Mesendoderm (in vitro differentiated cells): ENCODE data around the gene POP7.
A peak's percentile ranks its signal among the peaks of the same experiment; 100 is the strongest.
"Not testable (repeated sequence)": the region's sequence is repeated elsewhere in the genome, so short reads cannot be mapped to it uniquely, and the experiment has no call there.

Source experiments
- DNase-seq: peaks from one replicate; pipeline ENCODE4 v3.0.0; 2013
- H2AK5ac ChIP-seq: 2 replicates; pipeline ENCODE4 v1.6.1; 2013; ENCODE audit warnings: low read length, inconsistent platforms
- H2BK120ac ChIP-seq: 2 replicates; pipeline ENCODE4 v1.6.1; 2013; ENCODE audit warnings: low read depth, mild to moderate bottlenecking, low read length, moderate library complexity, mixed read lengths
- H2BK15ac ChIP-seq: replicated peaks from 2 replicates; pipeline ENCODE4 v1.6.1; 2013; ENCODE audit warnings: low read depth, mild to moderate bottlenecking, moderate library complexity
- H2BK5ac ChIP-seq: 2 replicates; pipeline ENCODE4 v1.6.1; 2013; ENCODE audit warnings: low read length, inconsistent platforms
- H3K18ac ChIP-seq: 2 replicates; pipeline ENCODE4 v1.6.1; 2013; ENCODE audit warnings: mild to moderate bottlenecking, low read length, mixed read lengths
- H3K23ac ChIP-seq: one replicate; pipeline ENCODE4 v1.6.1; 2013; ENCODE audit warnings: low read length
- H3K27ac ChIP-seq: 2 replicates; pipeline ENCODE4 v1.5.1; 2013; ENCODE audit warnings: low read depth, mild to moderate bottlenecking, inconsistent platforms, low read length, moderate library complexity
- H3K27me3 ChIP-seq: 2 replicates; pipeline ENCODE4 v1.6.1; 2013; ENCODE audit warnings: low read length, control low read depth, mild to moderate bottlenecking, inconsistent platforms; ENCODE audit not compliant: insufficient read depth, poor library complexity
- H3K36me3 ChIP-seq: 2 replicates; pipeline ENCODE4 v1.6.1; 2013; ENCODE audit warnings: low read length, inconsistent platforms; ENCODE audit not compliant: control insufficient read depth, insufficient read depth
- H3K4ac ChIP-seq: one replicate; pipeline ENCODE4 v1.6.1; 2013; ENCODE audit warnings: low read depth, mild to moderate bottlenecking, low read length, moderate library complexity
- H3K4me1 ChIP-seq: 2 replicates; pipeline ENCODE4 v1.6.1; 2013; ENCODE audit warnings: low read depth, low read length, inconsistent platforms; ENCODE audit not compliant: control insufficient read depth
- H3K4me2 ChIP-seq: 2 replicates; pipeline ENCODE4 v1.6.1; 2013; ENCODE audit warnings: low read length
- H3K4me3 ChIP-seq: 2 replicates; pipeline ENCODE4 v1.5.1; 2013; ENCODE audit warnings: mild to moderate bottlenecking, low read length
- H3K56ac ChIP-seq: one replicate; pipeline ENCODE4 v1.6.1; 2013; ENCODE audit warnings: low read length
- H3K79me1 ChIP-seq: 2 replicates; pipeline ENCODE4 v1.6.1; 2013; ENCODE audit warnings: low read length, inconsistent platforms
- H3K79me2 ChIP-seq: 2 replicates; pipeline ENCODE4 v1.6.1; 2013; ENCODE audit warnings: mild to moderate bottlenecking, low read length; ENCODE audit not compliant: control insufficient read depth, insufficient read depth
- H3K9ac ChIP-seq: 2 replicates; pipeline ENCODE4 v1.6.1; 2013; ENCODE audit warnings: low read length, inconsistent platforms
- H4K5ac ChIP-seq: one replicate; pipeline ENCODE4 v1.6.1; 2013; ENCODE audit warnings: low read length
- H4K8ac ChIP-seq: one replicate; pipeline ENCODE4 v1.6.1; 2013; ENCODE audit warnings: low read depth, mild to moderate bottlenecking, control low read depth, low read length, moderate library complexity
- WGBS: extraction: QIAGEN DNeasy Blood & Tissue Kit; methylation state at CpG from one replicate; pipeline ENCODE4 v1.1.7; 2013; ENCODE audit warnings: low lambda C conversion rate, missing lambda C conversion rate; ENCODE audit not compliant: insufficient coverage; ENCODE audit errors: extremely low coverage; 5-methylcytosine and 5-hydroxymethylcytosine counted together

The POP7 gene

DNA sequence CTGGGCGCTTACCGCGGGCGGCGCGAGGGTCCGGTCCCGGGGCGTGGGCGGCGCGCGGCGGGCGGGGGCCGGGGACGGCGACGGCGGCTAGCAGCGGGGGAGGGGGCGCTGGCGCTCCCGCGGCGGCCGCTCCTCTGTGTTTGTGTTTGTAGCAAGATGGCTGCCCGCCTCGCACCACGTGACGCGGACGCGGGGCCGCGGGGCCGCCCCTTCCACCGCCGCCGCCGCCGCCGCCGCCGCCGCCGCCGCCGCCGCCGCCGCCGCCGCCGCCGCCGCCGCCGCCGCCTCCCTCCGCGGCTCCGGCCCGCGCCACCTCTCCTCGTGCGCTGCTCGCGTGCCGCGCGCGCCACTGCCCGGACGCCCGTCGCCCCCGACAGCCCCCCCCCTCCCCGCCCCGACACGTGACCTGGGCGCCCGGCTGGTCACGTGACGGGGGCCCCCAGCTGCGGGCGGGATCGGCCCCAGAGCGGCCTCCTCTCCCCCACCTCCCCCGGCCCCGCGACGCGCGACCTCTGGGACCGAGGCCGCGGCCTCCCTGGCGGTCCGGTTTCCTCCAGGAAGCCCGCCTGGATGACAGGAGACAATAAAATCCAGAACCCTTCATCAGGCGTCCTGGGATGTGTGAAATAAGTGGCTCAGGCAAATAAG, 11.7 kb upstream of the POP7 start, which contains the start of gene GIGYF1:
GIGYF1 (minus strand) TSS at position 153 of the 648 bp plus-strand sequence. CDS start 6,012 bp downstream, outside the sequence.
- peak; percentile 69 for DNase-seq
- peak within 1 kb of the TSS; percentile 93 for H3K56ac ChIP-seq
- H4K5ac ChIP-seq = no peak within 1 kb of the TSS
- H3K79me2 ChIP-seq = peaks cover 37% of the 10 kb centered on the region
- H3K23ac ChIP-seq = peak within 1 kb of the TSS; percentile 72
- H3K4ac ChIP-seq = peak within 1 kb of the TSS; percentile 96
- no peak within 1 kb of the TSS for H2BK15ac ChIP-seq
- peak within 1 kb of the TSS; percentile 95 for H3K9ac ChIP-seq
- H3K4me2 ChIP-seq = peak within 1 kb of the TSS; percentile 71
- no peaks in the 10 kb centered on the region for H3K27me3 ChIP-seq
- H2AK5ac ChIP-seq = no peak within 1 kb of the TSS
- H3K18ac ChIP-seq = peak within 1 kb of the TSS; percentile 88
- H3K79me1 ChIP-seq = peaks cover 19% of the 10 kb centered on the region
- H3K36me3 ChIP-seq = no peaks in the 10 kb centered on the region
- peak within 1 kb of the TSS; percentile 81 for H3K27ac ChIP-seq
- H3K4me3 ChIP-seq = peak within 1 kb of the TSS; percentile 76
- peak within 1 kb of the TSS; percentile 94 for H4K8ac ChIP-seq
- WGBS = no CpG with 5 or more reads among the region's 102 CpGs
- no peak within 1 kb of the TSS for H2BK5ac ChIP-seq
- peaks cover 7% of the 10 kb centered on the region for H3K4me1 ChIP-seq
- H2BK120ac ChIP-seq = peak within 1 kb of the TSS; percentile 82

DNA sequence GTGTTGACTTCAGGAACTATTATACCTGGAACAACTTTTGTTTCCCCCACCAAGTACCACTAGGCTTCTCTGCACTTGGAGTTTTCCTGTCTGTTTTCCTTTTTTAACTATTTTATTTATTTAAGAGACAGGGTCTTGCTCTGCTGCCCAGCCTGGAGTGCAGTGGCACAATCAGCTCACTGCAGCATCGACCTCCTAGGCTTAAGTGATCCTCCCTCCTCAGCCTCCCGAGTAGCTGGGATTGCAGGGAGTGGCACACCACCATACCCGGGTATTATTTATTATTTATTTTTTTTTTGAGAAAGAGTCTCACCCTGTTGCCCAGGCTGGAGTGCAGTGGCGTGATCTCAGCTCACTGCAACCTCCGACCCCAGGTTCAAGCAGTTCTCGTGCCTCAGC, 9.8 kb upstream of the POP7 start:
- Histone ChIP-seq H2BK5ac (no peak overlapping the region), H4K5ac (no peak overlapping the region), H3K18ac (no peak overlapping the region), H3K9ac (no peak overlapping the region), H3K79me2 (peaks cover 21% of the 10 kb centered on the region), H3K23ac (no peak overlapping the region), H3K4me2 (no peak overlapping the region), H3K36me3 (no peaks in the 10 kb centered on the region), H3K4me3 (no peak overlapping the region), H3K27ac (no peak overlapping the region), H3K27me3 (no peaks in the 10 kb centered on the region), H3K56ac (no peak overlapping the region), H2BK120ac (no peak overlapping the region), H4K8ac (no peak overlapping the region), H2AK5ac (no peak overlapping the region), H2BK15ac (no peak overlapping the region), H3K79me1 (peaks cover 9% of the 10 kb centered on the region), H3K4me1 (peaks cover 7% of the 10 kb centered on the region), H3K4ac (no peak overlapping the region)
- WGBS = no CpG with 5 or more reads among the region's 6 CpGs
- DNase-seq = no peak

DNA sequence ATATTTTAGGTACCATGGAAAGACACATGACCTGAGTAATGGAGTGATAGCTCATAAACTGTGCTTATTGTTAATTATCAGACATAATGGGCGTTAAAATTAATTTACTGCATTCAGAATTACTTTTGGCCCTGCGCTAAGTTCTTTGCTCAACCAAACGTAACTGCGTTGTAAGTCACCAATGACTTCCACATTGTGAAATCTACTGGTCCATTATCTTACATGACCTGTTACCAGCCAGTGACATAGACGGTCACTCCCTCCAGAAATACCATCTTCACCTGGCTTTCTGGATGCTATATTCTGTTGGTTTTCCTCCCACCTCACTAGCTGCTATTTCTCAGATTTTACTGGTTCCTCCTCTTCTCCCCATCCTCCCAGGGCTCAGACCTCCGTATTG, 6.9 kb upstream of the POP7 start:
- Histone ChIP-seq H4K5ac (no peak overlapping the region), H2BK120ac (no peak overlapping the region), H2BK15ac (no peak overlapping the region), H3K36me3 (no peaks in the 10 kb centered on the region), H3K27ac (no peak overlapping the region), H3K56ac (no peak overlapping the region), H3K27me3 (no peaks in the 10 kb centered on the region), H3K9ac (no peak overlapping the region), H3K79me1 (no peaks in the 10 kb centered on the region), H3K4me3 (no peak overlapping the region), H4K8ac (no peak overlapping the region), H3K4me1 (no peaks in the 10 kb centered on the region), H3K18ac (no peak overlapping the region), H2BK5ac (no peak overlapping the region), H3K23ac (no peak overlapping the region), H3K79me2 (no peaks in the 10 kb centered on the region), H3K4me2 (no peak overlapping the region), H2AK5ac (no peak overlapping the region), H3K4ac (no peak overlapping the region)
- no peak for DNase-seq
- no CpG with 5 or more reads among the region's 6 CpGs for WGBS

DNA sequence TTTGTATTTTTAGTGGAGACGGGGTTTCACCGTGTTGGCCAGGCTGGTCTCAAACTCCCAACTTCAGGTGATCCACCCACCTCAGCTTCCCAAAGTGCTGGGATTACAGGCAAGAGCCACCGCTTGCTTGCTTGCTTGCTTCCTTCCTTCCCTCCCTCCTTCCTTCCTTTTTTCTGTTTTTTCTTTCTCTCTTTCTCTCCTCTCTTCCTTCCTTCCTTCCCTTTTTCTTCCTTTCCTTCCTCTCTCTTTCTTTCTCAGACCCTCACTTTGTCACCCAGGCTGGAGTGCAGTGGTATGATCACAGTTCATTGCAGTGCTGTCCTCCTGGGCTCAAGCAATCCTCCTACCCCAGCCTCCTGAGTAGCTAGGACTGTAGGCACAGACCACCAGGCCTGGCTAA, 4.8 kb upstream of the POP7 start:
- WGBS = no CpG with 5 or more reads among the region's 3 CpGs
- not testable (repeated sequence) for H4K5ac ChIP-seq, H2AK5ac ChIP-seq, H3K27ac ChIP-seq, H3K4ac ChIP-seq, H3K4me3 ChIP-seq, H3K18ac ChIP-seq, H3K79me2 ChIP-seq, H2BK5ac ChIP-seq, H3K27me3 ChIP-seq, H3K36me3 ChIP-seq, H3K9ac ChIP-seq, H2BK15ac ChIP-seq, DNase-seq, H3K4me2 ChIP-seq, H3K79me1 ChIP-seq, H3K23ac ChIP-seq, H3K56ac ChIP-seq, H4K8ac ChIP-seq, H3K4me1 ChIP-seq, H2BK120ac ChIP-seq

DNA sequence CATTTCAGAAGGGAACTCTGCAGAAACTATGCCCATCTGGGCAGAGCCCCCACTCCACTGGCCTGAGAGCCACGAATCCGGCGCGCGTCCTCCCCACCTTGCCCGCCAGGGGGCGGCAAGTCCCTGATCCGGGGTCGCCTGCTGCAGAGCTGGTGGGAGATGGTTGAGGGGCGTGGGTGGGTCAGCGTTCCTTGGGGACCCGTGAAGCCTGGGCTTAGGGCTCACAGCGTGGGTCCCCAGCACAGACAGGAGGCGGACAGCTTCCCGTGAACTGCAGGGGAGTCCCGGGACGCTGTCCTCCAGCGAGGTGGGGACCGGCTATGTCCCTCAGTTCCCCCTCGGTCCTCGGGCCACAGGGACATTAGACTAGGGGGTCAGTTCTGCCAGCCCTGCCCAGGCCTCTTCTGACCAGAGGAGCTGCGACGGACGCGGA, 585 bp upstream of the POP7 start:
- H2BK120ac ChIP-seq = no peak overlapping the region

More for the DNA sequence above, 585 bp upstream of the POP7 start:
- Histone ChIP-seq H3K36me3 (peaks cover 3% of the 10 kb centered on the region), H3K56ac (peak overlapping the region; percentile 98), H3K27me3 (no peaks in the 10 kb centered on the region), H4K5ac (no peak overlapping the region), H3K4me1 (peaks cover 4% of the 10 kb centered on the region), H2AK5ac (no peak overlapping the region), H3K4me2 (peak overlapping the region; percentile 98), H3K18ac (peak overlapping the region; percentile 46), H3K4me3 (peak overlapping the region; percentile 71), H3K79me2 (peaks cover 18% of the 10 kb centered on the region), H3K79me1 (peaks cover 5% of the 10 kb centered on the region), H4K8ac (no peak overlapping the region), H3K23ac (peak overlapping the region; percentile 67), H3K9ac (peak overlapping the region; percentile 96), H3K27ac (peak overlapping the region; percentile 62), H2BK5ac (peak overlapping the region; percentile 78), H3K4ac (peak overlapping the region; percentile 76), H2BK15ac (no peak overlapping the region)
- peak; percentile 76 for DNase-seq
- WGBS = no CpG with 5 or more reads among the region's 25 CpGs
